NCI-H2107 treated with DMSO at 0.1 percent for 48 hours (cell line): ENCODE measurements around the gene RBFOX1.

ENCODE experiments used
- DNase-seq: peaks from one replicate; lab custom pipeline; 2025; ENCODE audit not compliant: unreplicated experiment; lab: John Stamatoyannopoulos, UW

RBFOX1 gene

GRCh38 chr16:7332611-7333010 lies at the start of gene RBFOX1:
RBFOX1 (plus strand) TSS chr16:7332845.
- DNase-seq: no peak

DNA sequence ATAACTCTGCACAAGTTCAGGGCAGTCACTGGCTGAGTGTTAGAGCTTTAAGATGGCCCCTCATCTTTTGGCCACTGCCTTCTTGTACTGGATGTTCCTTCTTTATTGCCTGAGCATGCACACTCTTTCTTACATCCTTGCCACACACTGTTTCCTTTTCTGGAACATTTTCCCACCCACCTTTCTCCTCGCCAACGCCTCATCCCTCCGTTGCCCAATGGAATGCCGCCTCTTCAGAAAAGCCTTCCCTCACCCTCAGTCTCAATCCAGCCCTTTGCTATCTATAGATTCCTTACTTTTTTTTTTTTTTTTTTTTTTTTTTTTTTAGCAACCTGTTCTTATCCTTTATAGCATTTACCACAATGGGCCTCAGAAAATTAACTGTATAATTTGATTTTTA lies 47.9 kb upstream of the RBFOX1 start:
- DNase-seq: no peak

DNA sequence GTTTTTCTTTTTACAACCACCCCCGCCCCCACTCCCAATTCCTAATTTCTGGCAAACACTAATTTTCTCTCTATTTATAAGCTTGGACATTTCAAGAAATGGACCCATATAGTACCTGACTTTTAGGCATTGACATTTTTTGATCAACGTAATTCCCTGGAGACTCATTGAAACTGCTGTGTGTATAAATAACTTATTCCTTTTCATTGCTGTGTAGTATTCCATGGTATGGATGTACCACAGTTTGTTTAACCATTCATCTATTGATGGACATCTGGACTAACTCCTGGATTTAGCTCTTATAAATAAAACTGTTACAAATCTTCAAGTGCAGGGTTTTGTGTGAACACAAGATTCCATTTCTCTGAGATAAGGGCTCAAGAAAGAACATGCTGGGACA lies 47.1 kb upstream of the RBFOX1 start:
- DNase-seq: no peak

DNA sequence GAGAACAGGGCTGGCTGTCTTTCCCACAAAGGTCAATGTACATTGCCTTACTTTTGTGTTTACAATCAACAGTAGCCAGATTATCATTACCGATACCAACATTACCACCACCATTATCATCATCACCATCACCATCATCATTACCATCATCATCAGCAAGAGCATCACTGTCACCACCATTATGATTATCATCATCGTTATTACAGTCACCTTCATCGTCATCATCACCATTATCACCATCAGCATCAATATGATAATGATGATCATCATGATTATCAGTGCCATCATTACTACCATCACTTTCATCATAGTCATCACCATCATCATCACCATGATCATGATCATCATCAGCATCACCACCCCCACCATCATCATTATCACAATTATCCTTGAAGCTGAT lies 43.3 kb upstream of the RBFOX1 start:
- no peak for DNase-seq

DNA sequence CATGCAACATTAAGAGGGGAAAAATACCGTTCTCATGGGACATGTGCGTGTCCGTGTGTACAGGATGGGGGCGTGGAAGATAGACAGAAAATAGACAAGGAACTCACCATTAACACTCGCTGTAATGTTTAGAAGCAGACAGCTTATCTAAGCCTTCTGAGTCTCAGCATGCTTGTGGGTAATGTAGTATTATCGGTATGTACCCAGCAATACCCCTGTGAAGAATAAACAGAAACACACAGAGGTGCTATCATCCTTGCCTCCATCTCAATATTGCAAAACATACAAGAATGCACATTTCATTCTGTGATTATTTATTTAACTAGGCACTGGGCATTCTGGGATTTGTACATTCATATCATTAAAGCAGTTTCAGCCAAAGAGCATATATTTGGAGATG lies 42.0 kb upstream of the RBFOX1 start:
- no peak for DNase-seq

GRCh38 chr16:7294020-7294419 lies 38.6 kb upstream of the RBFOX1 start:
- DNase-seq: no peak

DNA sequence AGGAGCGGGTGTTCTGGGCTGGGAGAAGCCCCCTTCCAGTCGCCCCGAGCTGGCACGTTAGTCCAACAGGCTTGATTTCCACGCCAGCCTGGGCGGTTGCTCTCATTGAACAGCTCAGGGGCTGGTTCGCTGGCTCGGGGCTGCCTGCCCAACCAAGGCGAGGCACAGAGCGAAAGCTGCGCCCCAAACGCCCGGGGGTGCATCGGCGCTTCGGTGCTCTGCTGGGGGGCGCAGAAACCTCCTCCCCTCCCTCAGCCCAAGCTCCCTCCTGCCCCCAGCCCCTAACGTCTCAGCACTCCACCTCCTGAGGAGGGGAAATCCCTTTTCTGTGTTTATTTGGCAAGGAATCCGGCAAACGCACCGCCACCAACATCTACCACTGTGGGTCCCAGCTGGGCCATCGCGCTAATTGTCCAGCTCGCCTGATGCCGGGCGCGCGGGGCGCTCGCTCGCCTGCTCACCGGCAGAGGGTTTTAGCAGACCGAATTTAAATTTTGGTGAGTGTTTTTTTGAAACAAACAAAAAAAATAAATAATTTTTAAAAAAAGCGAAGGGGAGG lies 29.5 kb upstream of the RBFOX1 start:
- no peak for DNase-seq

GRCh38 chr16:7303660-7304200 lies 28.9 kb upstream of the RBFOX1 start:
- DNase-seq: no peak

DNA sequence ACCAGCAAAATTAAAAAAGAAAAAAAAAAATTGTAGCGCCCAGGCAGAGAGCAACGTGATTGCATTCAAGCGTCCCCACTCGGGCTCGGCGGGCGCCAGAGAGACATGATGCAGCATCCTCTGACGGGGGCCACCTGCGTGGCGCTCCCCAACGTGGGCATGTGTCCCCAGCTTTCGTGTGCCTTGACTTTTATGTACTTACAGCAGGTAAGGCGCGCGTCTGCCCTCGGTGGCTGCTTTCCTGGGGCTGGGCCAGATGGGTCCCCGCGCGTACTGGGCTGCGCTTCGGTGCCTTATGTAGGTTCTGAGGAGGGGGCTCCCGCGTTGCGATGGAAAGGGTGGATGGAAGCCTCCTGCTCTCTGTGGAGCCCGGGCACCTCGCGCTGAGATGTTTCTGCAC lies 28.4 kb upstream of the RBFOX1 start:
- no peak for DNase-seq

DNA sequence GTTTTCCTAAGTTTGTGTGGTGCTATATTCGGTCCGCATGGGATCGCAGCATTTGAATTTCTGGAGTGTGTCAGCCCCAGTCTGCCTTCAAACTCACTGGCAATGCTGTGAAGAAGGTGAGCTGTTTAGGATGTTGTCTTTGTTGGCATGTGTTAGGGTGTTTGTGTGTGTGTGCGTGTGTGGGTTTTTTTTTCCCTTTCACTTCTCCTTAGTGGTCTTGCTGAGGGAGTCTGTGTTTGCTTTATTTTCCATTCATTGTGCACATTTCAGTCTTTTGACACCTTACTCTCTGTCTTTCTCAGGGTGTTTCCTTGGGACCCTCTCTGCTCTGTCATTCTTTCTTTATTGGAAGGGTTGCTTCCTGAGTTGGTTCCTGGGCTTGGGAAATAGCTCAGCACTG lies 27.7 kb upstream of the RBFOX1 start:
- no peak for DNase-seq

- DNase-seq: no peak
Observed at GRCh38 chr16:7313170-7313569, 19.5 kb upstream of the RBFOX1 start.

- no peak for DNase-seq
Observed at GRCh38 chr16:7314163-7314562, 18.5 kb upstream of the RBFOX1 start.

GRCh38 chr16:7315813-7316212 lies 16.8 kb upstream of the RBFOX1 start:
- DNase-seq: no peak

- DNase-seq: no peak
Observed at GRCh38 chr16:7316281-7316888, 16.3 kb upstream of the RBFOX1 start.

DNA sequence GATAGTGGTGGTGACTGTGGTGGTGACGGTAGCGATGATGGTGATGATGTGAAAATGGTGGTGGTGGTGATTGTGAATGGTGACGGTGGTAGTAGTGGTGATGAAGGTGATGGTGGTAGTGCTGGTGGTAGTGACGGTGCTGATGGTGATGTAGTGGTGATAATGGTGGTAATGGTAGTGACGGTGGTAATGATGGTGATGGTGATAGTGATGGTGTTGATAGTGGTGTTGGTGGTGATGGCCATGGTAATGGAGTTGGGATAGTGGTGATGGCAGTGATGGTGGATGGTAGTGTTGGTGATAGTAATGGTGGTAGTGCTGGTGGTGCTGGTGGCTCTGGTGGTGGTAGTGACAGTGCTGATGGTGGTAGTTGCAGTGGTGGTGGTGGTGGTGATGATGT lies 14.7 kb upstream of the RBFOX1 start:
- DNase-seq: no peak

DNA sequence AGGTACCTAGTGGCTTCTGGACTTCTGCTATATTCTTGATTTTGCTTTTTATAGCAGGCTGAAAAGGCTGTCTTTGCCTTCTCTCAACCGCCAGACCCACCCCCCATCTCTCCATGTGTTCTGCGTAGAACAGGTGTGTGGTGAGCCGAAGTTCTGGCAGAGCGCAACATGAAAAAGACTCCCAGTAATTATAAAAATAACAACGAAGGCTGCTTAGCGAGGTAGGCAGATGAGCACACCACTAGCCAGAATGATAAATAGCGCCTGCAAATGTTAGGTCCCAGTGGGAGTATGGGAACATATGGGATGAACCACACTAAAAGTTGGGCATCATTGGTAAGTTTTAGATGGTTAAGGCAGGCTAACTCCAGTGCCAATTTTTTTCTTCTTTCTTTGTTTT lies 14.0 kb upstream of the RBFOX1 start:
- no peak for DNase-seq

- DNase-seq: no peak
Observed at GRCh38 chr16:7319514-7319913, 13.1 kb upstream of the RBFOX1 start.

DNA sequence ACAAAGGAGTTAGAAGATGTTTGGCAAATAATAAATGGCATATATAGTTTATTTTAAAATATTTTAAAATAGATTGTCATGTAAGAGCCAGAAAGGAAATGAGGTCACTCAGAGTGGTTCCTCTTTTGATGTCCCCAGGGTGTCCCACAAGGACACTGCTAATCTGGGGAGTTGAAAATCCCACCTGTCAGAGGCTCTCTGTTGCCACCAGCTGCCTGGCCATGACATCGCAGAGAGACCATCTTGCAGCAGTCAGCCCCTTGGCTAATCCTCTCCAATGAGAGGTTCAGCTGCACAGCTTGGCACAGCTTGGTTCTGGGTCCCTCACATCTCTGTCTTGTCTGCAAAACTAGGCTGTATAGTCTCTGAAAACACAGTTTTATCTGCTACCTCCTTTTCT lies 11.0 kb upstream of the RBFOX1 start:
- DNase-seq: no peak

DNA sequence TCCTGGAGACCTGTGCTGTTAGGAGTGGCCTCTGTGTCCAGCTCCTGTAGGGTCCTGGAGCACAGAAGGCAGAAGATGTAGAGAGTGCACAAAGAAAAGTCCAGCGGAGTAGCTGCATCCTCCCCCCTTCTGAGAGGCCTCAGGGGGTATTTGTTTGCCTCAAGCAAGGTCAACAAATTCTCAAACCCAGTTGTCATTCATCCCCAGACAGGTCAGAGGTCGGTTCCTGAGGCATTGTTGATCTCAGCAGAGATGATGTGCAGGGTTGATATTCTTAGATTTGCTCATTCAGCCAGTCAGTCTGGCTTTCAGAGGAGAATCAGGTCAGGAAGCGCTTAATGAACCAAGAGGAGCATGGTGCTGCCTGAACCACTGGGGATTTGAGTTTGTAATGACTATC lies 8.3 kb upstream of the RBFOX1 start:
- no peak for DNase-seq

GRCh38 chr16:7325834-7326233 lies 6.8 kb upstream of the RBFOX1 start:
- DNase-seq: no peak

DNA sequence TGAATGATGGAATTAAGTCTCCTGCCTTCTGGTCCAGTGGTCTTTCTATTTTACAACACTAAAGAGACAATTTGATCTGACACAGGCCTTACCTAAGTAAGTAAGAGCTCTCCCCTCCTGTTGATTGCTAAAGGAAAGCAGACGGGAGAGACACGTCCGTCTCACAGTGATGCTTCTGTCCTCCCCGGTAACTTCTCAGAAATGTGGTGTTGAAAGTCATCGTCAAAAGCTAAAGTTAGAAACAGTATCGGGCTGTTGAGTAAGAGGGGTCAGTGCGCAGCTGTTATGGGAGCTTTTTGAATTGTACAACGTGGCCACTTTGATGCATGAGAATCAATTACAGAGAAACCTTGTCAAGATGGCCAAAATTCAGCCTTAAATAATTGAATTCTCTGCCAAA lies 1.9 kb upstream of the RBFOX1 start:
- no peak for DNase-seq

DNA sequence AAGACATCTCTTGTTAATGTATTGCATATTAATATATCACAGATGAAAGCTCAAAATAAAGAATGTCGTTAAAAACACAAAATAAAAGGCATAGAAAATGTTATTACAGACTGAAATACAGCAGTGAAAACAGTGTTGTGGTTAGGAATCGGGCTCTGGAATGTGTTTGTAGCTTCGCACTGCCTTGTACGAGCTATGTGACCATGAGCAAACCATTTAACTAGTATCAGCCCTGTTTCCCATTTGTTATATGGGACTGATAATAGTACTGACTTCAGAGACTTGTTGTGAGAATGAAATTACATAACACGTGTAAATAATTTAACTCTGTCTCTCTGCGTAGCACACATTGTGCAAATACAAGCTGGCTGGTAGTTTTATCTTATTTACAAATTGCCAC lies 648 bp upstream of the RBFOX1 start:
- DNase-seq: no peak

DNA sequence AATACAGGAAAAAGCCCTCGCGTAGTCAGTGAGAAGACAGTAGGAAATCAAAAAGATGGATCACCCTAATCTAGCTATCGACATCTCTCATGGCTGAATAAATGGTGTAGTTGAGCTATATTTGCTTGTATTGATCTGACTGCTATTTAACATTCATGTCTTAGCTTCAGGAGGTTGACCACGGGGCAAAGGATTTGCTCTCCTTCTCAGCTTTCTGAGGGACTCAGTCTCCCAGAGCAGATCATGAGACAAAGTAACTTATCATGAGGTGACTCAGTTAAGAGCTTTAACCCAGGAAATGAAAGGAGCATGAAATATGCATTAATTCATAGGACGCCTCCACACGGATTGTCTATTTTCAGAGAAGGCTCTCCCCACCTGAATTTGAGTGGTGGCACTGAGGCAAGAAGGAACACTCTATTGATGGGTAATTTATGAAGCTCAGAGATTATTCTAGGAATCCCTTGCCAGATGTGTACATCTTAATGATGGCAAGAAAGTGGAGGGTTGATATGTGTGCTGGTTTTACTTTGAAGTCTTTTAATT lies 608 bp downstream of the RBFOX1 start:
- no peak for DNase-seq
